HG02981 (cell line): ENCODE measurements around the gene NR1I2.

Experiments used
- ATAC-seq: cut with Tn5 transposase; IDR thresholded peaks from one replicate; pipeline ENCODE4 v1.9.1; 2021; ENCODE audit warnings: mild to moderate bottlenecking, moderate library complexity; ENCODE audit not compliant: unreplicated experiment

Gene NR1I2

GRCh38 chr3:119781330-119782198, at the start of gene NR1I2:
NR1I2 (plus strand) TSS chr3:119782101.
- no peak for ATAC-seq

GRCh38 chr3:119733812-119734211, 48.1 kb upstream of the NR1I2 start:
- ATAC-seq = no peak

GRCh38 chr3:119738741-119739140, 43.2 kb upstream of the NR1I2 start:
- no peak for ATAC-seq

GRCh38 chr3:119741657-119742590, 40.0 kb upstream of the NR1I2 start:
- no peak for ATAC-seq

- no peak for ATAC-seq
Measured at GRCh38 chr3:119743921-119744320, 38.0 kb upstream of the NR1I2 start.

- ATAC-seq = no peak
Measured at GRCh38 chr3:119745942-119746341, 36.0 kb upstream of the NR1I2 start.

GRCh38 chr3:119746423-119746822, 35.5 kb upstream of the NR1I2 start:
- ATAC-seq = no peak

GRCh38 chr3:119747357-119747756, 34.5 kb upstream of the NR1I2 start:
- ATAC-seq = no peak

- no peak for ATAC-seq
Measured at GRCh38 chr3:119748991-119749390, 32.9 kb upstream of the NR1I2 start.

GRCh38 chr3:119751423-119751822, 30.5 kb upstream of the NR1I2 start:
- no peak for ATAC-seq

- ATAC-seq = peak; percentile 74
Measured at GRCh38 chr3:119759962-119760361, 21.9 kb upstream of the NR1I2 start.

GRCh38 chr3:119762876-119763275, 19.0 kb upstream of the NR1I2 start:
- no peak for ATAC-seq

- no peak for ATAC-seq
Measured at GRCh38 chr3:119763466-119763865, 18.4 kb upstream of the NR1I2 start.

- no peak for ATAC-seq
Measured at GRCh38 chr3:119765239-119765638, 16.7 kb upstream of the NR1I2 start.

GRCh38 chr3:119767936-119768601, 13.8 kb upstream of the NR1I2 start:
- no peak for ATAC-seq

- ATAC-seq = no peak
Measured at GRCh38 chr3:119768668-119769393, 13.1 kb upstream of the NR1I2 start.

- no peak for ATAC-seq
Measured at GRCh38 chr3:119769394-119770149, 12.3 kb upstream of the NR1I2 start.

GRCh38 chr3:119774444-119774843, 7.5 kb upstream of the NR1I2 start:
- ATAC-seq = peak; percentile 65

- ATAC-seq = no peak
Measured at GRCh38 chr3:119776304-119776703, 5.6 kb upstream of the NR1I2 start.

- no peak for ATAC-seq
Measured at GRCh38 chr3:119778176-119778575, 3.7 kb upstream of the NR1I2 start.
